Osteocyte (in vitro differentiated cells): ENCODE data around the gene VDR. TPM values are rescaled to one million over a fixed set of nuclear protein-coding genes. Genes with fewer than 3 reads are reported as not detected.
A peak's percentile ranks its signal among the peaks of the same experiment; 100 is the strongest.

Experiments used
- DNase-seq: peaks from one replicate; pipeline ENCODE4 v3.0.0; 2021; ENCODE audit warnings: mixed read lengths; ENCODE audit not compliant: unreplicated experiment; ENCODE audit errors: extremely low spot score
- H3K27ac Mint-ChIP-seq: one replicate; pipeline ENCODE4 v1.8.0; 2021; ENCODE audit warnings: mild to moderate bottlenecking, mixed read lengths; ENCODE audit not compliant: unreplicated experiment
- H3K27me3 Mint-ChIP-seq: one replicate; pipeline ENCODE4 v1.8.0; 2021; ENCODE audit warnings: mixed read lengths; ENCODE audit not compliant: unreplicated experiment
- H3K36me3 Mint-ChIP-seq: one replicate; pipeline ENCODE4 v1.8.0; 2021; ENCODE audit warnings: mixed read lengths; ENCODE audit not compliant: unreplicated experiment
- H3K4me1 Mint-ChIP-seq: one replicate; pipeline ENCODE4 v1.8.0; 2021; ENCODE audit warnings: mixed read lengths; ENCODE audit not compliant: unreplicated experiment
- H3K4me3 Mint-ChIP-seq: one replicate; pipeline ENCODE4 v1.8.0; 2021; ENCODE audit warnings: mild to moderate bottlenecking, moderate library complexity, mixed read lengths; ENCODE audit not compliant: unreplicated experiment
- H3K9me3 Mint-ChIP-seq: one replicate; pipeline ENCODE4 v1.8.0; 2021; ENCODE audit warnings: mixed read lengths; ENCODE audit not compliant: unreplicated experiment
- CTCF ChIP-seq: fragments of 200-600 bp; sonication (generic); IDR thresholded peaks from 2 replicates; pipeline ENCODE4 v1.5.0; 2021; ENCODE audit warnings: antibody characterized with exemption, mild to moderate bottlenecking, moderate library complexity
- total RNA-seq: library from RNA; stranded (reverse); gene quantifications from 2 replicates; pipeline ENCODE4 v1.2.1, GENCODE V29; 2021

Gene VDR
- total RNA-seq, 1 donor from 2014 or later, result 2.7 TPM

GRCh38 chr12:47939009-47939601 is 34.3 kb upstream of the VDR start:
- peaks cover 28% of the 10 kb centered on the region for H3K4me1 Mint-ChIP-seq
- no peak overlapping the region for H3K4me3 Mint-ChIP-seq
- H3K27ac Mint-ChIP-seq, result no peak overlapping the region
- no peaks in the 10 kb centered on the region for H3K27me3 Mint-ChIP-seq
- no peak for DNase-seq
- no peaks in the 10 kb centered on the region for H3K36me3 Mint-ChIP-seq
- TF ChIP-seq CTCF, result no peak
- H3K9me3 Mint-ChIP-seq, result no peaks in the 10 kb centered on the region

- TF ChIP-seq CTCF, result no peak
- DNase-seq, result peak; percentile 77
- H3K36me3 Mint-ChIP-seq, result no peaks in the 10 kb centered on the region
- H3K4me3 Mint-ChIP-seq, result no peak overlapping the region
- no peak overlapping the region for H3K27ac Mint-ChIP-seq
- H3K4me1 Mint-ChIP-seq, result peaks cover 28% of the 10 kb centered on the region
- H3K27me3 Mint-ChIP-seq, result no peaks in the 10 kb centered on the region
- no peaks in the 10 kb centered on the region for H3K9me3 Mint-ChIP-seq
Measured at GRCh38 chr12:47938594-47938993, 33.8 kb upstream of the VDR start.

GRCh38 chr12:47938093-47938492 is 33.3 kb upstream of the VDR start:
- Mint-ChIP-seq H3K4me1 (peaks cover 24% of the 10 kb centered on the region), H3K9me3 (no peaks in the 10 kb centered on the region), H3K27ac (no peak overlapping the region), H3K36me3 (no peaks in the 10 kb centered on the region), H3K4me3 (no peak overlapping the region), H3K27me3 (no peaks in the 10 kb centered on the region)
- TF ChIP-seq CTCF, result no peak
- DNase-seq, result no peak

GRCh38 chr12:47935184-47935583 is 30.4 kb upstream of the VDR start:
- no peak for TF ChIP-seq CTCF
- Mint-ChIP-seq H3K36me3 (no peaks in the 10 kb centered on the region), H3K27ac (no peak overlapping the region), H3K4me3 (no peak overlapping the region), H3K9me3 (no peaks in the 10 kb centered on the region), H3K4me1 (peaks cover 24% of the 10 kb centered on the region), H3K27me3 (peaks cover 17% of the 10 kb centered on the region)
- peak; percentile 82 for DNase-seq

GRCh38 chr12:47931187-47931586 is 26.4 kb upstream of the VDR start:
- TF ChIP-seq CTCF, result no peak
- Mint-ChIP-seq H3K27me3 (peaks cover 25% of the 10 kb centered on the region), H3K27ac (no peak overlapping the region), H3K36me3 (no peaks in the 10 kb centered on the region), H3K4me1 (peaks cover 16% of the 10 kb centered on the region), H3K4me3 (no peak overlapping the region), H3K9me3 (no peaks in the 10 kb centered on the region)
- DNase-seq, result no peak
